Measurements from ENCODE around the gene ATP9A.

The ATP9A gene

DNA sequence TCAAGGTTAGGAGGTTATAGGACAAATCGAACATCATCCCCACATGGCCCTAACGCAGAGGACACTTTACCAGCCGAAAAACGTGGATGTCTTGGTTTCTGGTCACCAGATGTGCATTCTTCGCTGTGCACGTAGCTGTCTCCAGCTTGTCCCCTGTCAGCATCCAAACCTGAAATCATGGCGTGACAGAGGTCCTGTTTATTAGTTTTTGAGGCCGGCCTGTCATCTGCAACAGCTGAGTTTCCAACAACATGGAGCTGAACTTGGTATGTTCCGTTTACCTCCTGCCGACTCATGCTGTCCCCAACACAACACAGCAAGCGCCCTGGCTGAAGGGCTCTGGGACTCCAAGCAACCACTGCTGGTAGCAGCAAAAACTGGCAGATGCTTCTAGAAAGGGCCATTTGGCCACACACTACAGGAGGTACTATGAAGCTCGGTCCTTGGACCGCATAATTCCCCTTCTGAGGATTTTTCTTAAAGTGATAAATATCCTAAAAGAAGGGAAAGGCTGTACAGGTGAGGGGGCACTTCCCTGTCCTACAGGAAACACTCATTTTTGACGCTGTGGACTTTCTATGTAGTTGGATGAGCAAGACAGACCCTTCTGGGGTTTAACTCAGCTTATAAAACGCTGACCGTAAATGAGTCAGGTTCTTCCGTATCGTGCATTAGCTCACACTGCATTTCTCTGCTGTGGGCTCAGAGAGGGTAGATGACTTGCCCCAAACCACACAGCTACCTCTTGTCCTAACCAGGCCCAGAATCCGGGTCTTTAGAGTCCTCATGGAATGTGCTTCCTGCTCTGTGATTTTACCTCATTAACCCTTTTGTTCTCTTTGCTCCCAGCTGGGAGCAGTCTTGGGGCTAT is 146.0 kb downstream of the ATP9A start:
- DNase-seq = no peak

DNA sequence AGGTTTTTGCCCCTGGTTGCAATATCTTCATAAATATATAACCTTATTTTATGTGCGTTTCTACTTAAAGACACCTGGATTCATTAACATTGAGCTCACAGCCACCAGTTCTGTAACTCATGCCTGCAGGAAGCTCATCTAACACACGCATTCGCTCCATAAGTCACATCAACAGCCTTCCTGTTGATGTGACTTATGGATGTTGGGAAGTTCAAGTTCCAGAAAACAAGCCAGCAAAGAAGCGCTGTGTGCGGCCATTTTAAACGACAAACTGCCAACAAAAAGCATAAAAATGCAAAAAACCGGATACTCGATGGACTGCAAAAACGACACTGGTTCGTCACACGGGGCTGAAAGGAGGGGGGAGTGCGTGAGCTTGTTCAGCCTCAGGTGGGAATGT is 147.8 kb downstream of the ATP9A start:
- no peak for DNase-seq

DNA sequence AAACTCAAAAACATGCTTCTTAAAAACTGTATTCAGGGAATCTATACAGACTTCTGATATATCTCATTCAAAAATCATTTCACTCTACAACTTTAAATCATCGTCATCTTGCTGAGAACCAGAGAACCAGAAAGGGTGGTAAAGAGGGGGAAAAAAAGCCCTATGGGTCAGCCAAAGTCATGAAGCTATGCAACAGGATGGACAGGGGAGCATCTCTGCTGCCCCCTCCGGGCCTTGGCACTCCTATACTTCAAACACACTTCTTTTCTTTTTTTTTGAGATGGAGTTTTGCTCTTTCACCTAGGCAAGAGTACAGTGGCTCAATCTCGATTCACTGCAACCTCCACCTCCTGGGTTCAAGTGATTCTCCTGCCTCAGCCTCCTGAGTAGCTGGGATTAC is 152.1 kb downstream of the ATP9A start:
- no peak for DNase-seq

DNA sequence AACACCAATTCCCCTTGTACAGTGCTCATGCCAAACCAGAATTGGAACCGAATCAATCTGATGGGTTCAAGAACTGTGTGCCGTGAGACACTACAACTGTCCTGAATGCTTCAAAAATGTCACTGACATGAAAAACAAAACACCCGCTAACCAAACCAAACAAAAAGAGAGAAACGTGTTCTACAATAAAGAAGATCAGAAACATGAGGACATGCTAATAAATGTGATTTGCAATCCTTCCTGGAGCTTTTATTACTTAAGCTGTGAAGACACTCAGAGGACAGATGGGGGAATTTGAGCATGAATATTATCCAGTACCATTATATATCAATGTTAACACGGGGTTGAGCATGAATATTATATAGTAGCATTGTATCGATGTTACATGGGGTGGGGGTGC is 153.5 kb downstream of the ATP9A start:
- no peak for DNase-seq

DNA sequence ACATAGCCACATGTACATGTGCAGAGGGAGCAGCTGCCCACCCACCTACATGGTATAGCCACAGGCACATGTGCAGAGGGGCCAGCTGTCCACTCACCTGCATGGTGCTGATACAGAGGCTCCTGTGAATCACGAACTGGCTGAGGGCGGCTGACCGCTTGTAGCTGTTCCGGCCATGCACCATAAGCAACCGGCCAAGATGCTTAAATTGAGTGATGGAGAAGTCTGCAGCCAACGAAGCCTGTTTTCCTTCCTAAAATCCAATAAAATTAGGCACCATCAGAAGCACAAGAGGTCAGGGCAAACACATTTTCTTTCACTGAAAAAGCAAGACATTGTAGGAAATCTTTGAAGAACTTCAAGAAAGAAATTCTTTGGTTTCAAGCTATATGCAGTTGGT is 154.6 kb downstream of the ATP9A start:
- DNase-seq = no peak

DNA sequence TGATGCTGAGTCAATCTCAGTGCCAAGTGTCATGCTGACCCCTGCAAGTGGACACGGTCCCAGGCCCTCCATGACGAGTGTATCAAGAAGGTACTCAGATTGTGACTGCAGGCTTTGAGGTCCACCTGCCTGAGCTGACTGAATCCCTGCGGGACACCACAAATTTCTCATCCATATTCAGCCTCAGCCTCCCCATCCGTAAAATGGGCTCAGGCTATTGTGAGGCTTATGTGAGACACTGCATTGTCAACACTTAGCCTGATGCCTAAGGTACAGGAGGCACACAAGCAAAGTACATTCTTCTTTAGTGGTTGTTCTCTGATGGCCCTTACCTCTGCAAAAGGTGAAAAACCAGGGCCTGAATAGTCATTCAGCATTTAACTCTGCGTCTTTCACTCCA is 155.3 kb downstream of the ATP9A start:
- no peak for DNase-seq

DNA sequence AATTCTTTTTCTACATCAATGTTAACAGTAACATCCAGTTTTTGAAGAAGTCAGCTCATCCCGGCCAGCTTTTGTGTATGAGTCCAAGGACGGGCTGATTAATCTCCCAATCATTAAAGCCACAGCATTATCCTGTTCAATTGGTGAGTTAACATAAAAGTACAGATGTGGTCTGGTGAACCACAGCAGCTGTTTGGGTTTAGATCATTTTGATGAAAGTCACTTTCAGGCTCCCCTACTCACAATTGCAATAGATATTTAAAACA is 156.6 kb downstream of the ATP9A start:
- DNase-seq = no peak

DNA sequence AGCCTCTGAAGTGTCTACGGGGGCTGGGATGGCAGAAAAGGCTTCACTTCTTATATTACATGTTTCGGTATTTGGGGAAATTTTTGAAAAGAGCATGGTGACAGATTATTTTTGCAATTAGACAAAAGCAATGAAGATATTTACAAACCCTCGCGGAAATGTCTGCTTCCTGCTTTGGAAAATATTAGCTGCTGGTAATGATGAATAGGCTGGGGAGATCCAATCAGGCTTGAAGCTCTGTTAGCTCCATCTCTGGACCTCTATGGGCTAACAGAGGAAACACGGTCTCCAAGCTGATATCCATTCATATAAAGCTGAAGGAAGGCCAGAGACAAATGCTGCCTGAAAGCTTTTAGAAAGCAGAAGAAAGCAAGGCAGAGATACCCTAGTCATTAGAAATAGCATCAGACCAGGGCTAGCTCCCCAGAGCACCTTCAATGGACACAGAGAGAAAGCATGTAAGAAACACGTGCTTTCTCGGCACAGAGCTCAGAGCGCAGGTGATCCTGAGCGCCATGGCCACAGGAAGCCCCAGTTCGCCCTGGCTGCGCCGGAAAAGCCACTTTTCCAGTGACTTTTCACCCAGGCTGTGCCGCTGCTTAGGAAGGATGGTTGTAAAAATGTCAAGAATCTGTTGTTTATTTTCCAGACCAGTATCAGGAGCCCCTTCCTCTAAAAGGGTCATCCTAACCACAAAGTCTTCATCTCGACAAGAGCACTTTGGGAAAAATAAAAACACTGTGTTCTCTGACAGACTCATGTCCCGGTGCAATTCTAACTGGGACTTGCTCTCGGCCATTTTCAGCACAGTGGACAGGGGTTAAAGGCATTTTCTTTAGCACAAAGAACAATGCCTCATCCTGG is 157.2 kb downstream of the ATP9A start:
- DNase-seq = no peak

DNA sequence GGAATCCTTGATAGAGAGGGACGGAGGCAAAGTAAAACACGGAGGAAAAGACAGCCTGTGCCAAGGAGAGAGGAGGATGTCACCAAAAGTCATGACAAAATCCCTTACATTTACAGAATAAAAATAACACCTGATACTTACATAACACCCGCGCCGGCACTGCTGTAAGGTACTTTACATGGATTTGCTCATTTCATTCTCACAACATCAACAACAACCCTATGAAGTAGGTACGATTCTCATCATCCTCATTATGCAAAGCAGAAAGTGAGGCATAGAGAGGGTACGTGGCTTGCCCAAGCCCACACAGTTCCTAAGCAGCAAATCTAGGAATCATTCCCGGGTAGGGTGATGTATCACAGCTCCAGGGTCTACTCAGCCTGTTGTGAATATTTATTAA is 158.1 kb downstream of the ATP9A start:
- no peak for DNase-seq

DNA sequence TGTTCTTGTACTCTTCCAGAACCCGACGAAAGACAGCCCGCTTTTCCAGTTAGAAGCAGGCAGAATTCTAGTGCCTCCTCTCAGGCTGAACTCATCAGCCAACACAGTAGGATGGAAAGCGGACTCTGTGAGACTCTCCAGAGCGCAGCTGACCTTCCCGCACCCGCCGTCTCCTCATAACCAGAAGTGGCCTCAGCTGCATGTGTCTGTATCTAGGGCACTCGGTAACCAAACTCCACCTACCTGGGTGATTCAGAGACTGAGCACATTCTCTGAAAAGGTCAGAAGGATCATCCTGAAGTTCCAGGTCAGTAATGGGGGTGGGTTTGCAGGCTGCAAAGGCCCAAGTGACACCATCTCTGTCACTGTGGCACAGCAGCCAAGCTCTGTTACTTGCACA is 158.9 kb downstream of the ATP9A start:
- no peak for DNase-seq

DNA sequence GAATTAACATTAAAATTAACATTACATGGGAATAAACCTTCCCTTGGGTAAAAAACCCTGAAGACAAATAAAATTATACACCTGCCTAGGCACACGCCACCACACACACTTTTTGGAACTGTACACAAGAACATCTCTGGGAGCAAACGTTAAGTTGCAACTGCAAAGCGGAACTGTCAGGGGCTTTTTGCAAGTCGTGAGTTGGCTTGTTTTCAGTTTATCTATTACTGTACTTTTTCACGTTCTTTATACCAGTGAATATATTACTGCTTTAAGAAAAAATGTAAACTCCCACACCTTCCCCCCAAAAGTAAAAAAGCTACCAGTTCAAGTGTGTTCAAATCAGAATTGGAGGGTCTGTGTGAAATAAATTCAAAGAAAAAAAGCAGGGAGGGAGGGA is 160.1 kb downstream of the ATP9A start:
- DNase-seq = no peak

DNA sequence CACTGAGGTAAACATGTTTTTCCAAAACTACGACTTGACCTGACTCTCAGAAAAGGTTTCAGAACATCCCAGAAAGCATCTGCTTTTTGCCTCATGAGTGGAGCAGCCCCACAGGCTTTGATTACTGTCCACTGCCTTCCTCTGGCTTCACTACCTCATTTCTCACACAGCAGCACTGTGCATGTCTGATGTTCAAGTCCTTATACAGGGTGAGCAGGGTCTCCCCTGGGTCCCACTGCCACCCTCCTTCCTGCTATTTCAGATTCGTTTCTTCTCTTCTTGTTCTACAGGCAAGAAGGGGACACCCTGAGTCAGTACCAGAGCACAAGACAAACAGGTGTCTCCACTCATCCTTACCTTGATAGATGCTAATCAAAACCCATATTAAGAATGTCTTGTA is 161.0 kb downstream of the ATP9A start:
- no peak for DNase-seq

DNA sequence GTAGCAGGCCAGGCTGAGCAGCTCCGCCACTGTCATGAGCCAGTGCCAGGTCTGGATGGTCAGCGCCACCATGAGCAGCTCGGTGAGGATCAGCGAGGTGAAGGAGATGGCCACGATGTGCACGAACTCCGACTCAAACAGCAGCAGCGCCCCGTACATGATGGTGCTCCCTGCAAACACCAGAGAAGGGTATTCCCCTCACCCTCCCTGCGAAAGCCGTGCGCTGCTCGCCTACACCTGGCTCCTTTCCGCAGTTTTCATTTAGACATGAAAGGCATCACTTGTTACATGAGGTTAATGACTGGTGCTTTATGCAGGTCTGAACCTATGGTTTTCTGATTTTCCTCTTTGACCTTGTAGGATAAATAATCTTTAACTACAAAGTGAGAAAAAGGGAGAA is 163.3 kb downstream of the ATP9A start:
- DNase-seq = no peak

DNA sequence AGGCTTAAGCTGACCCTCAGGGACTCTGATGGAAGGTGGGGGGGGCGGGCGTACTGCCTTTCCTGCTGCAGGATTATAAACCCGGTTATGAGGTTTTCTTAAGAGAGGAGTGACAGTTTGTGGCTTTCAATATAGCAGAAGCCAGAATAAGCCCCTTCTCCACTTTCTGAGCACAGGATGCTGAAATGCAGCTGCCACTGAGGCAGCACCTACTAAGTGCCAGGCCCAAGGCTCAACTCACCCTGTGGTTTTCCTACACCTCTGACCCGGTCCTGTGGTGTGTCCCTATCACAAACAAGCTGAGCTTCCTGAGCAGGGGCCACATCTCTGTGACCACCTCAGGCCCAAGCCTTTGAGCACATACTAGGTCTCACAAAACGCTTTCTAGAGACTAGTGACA is 166.1 kb downstream of the ATP9A start:
- DNase-seq = no peak

DNA sequence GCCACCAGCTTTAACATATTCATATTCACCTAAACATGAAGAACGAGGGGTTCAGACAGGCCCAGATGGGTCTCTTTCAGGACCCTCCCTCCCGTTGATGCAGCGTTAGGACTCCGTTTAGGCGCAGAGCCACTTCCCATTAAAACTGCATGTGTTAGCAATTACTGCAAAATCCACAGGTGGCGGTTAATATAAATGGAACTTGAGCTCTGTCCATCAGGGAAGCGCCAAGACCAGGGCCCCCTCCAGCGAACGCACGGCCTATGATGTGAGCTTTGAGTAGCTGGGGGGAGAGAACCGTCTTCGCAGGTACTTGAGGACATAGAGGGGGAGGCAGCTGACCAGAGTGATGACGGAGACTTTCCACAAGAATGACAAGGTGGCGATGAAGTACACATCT is 167.2 kb downstream of the ATP9A start:
- DNase-seq = no peak

DNA sequence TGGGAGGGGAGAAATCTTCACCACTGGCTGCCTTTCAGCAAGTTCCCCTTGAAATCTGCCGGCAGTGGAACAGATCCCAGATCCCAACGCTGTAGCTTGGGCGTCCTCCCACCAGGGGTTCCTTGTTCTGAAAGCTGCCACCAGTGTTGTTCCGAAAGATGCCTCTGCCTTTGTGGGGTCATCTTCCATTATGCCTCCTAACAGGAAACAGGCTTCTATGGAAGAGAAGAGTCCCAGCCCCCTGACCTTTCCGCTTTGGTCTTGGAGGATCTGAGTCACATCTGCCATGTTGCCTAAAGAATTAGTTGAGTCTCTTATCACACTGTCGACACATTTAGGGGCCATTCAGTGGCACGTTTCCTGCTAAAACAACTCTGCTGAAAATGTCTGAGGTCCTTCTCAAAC is 168.2 kb downstream of the ATP9A start:
- DNase-seq = no peak

DNA sequence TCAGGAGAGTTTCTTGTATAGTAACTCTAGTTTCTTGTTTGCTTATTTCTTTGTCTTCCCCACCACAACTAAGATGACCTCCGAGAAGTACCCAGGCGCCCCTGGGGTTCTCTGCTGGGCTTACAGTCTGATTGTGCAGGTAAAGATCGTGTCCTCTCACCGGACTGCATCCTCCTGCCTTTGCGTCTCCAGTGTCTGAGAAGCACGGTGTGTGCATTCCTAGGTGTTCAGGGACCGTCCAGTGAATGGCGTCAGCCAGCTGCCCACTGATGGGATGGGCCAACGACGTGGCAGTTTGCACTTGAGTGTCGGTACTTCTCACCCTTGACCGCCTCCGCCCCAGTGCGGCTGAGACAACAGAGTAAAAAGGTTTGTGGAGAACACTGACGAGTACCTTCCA is 169.6 kb downstream of the ATP9A start:
- DNase-seq = no peak

DNA sequence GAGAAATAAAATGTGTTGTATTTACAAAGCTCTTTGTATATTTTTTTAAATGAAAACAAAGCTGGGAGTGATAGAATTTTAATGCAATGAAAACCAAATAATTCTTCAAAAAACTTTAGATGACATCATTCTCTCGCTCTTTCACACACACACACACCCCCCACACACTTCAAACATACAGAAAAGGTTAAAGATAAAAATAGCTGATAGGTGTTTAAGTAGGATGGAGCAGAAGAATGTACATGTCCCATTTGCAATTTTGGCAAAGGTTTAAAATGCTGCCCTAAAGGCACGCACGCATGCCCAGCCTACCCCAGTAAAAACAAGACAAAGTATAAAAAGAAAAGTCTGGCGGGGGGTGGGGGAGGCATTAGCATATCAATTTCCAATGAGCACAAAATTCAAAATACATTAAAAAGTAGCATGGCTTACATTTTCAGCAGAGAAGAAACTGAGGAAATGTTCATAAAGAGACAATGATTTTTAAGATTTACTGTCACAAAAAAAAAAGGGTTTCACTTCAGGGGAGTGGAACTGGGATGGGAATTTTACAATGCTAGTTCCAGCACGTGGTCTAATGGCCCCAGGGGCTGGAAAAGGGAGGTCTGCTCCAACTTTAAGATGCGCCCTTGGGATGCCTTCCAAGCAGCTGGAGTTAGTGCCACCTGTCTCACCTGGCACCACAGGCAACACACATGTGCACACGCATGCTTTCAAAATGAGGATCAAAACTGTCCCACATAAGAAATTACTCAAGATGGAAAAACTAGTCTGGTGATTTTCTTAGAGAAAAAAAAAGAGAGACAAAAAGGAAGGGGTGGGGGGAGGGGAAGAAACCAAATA is 170.6 kb downstream of the ATP9A start:
- no peak for DNase-seq

DNA sequence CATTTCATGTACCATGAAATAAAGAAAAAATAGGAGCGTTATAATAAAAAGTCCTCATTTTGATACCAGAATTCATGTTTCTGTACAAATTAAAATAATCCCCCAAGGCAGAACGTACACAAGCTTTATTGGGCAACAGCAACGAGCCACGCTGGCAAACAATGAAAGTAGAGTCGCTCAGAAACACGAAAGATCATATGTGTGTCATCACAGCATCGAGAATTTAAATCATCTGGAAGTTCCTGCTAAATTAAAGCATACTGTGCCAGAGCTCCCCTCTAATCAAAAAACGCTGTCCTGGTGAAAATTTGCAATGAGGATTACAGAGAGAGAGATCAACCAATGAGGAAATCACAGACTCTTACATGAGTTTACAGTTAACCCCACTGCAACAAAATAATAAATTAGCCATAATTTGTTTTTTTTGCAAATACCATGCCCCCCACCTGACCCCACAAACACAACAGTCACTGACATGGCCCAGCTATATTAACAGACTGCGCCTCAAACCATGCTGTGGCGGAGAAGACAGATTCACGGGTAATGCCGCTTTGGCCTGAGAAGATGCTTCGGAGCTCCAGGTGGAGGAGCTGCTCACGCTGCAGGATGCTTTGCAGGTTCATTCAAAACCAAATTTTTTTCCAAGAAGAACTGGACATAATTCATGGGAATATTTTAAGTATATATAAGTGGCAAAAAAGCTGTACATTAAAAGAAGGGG is 171.4 kb downstream of the ATP9A start:
- DNase-seq = no peak

DNA sequence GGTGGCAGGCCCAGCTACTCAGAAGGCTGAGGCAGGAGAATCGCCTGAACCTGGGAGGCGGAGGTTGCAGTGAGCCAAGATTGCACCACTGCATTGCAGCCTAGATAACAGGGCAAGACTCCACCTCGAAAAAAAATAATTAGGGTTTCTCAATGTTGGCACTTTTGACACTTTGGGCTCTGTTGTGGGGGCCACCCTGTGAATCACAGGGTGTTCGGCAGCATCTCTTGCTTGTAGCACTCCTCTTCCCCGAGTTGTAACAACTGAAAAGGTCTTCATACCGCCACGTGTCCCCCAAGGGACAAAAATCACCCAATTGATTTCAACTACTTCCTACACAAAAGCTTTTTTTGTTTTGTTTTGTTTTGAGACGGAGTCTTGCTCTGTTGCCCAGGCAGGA is 172.4 kb downstream of the ATP9A start:
- DNase-seq = no peak

DNA sequence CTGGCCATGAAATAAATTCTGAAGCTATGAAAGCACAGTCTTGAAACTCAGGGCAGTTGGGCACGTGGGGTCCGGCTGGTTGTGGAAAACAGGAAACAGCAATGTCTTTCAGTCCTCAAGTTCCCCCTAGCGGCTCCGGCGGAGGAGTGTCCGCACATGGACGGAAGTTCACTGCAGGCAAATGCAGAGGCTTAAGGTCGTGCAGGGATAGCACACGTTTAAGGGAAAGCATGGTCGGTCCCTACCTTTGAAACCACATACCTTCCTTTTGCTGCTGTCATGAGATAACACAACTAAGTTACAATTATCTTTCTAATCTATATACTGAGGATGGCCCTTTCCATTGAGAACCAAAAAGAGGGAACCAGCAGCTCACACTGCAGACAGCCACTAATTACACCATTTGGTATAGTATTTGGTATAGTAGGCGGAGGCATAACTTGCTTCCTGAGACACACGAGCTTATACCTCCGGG is 173.1 kb downstream of the ATP9A start:
- DNase-seq = peak; percentile 50

DNA sequence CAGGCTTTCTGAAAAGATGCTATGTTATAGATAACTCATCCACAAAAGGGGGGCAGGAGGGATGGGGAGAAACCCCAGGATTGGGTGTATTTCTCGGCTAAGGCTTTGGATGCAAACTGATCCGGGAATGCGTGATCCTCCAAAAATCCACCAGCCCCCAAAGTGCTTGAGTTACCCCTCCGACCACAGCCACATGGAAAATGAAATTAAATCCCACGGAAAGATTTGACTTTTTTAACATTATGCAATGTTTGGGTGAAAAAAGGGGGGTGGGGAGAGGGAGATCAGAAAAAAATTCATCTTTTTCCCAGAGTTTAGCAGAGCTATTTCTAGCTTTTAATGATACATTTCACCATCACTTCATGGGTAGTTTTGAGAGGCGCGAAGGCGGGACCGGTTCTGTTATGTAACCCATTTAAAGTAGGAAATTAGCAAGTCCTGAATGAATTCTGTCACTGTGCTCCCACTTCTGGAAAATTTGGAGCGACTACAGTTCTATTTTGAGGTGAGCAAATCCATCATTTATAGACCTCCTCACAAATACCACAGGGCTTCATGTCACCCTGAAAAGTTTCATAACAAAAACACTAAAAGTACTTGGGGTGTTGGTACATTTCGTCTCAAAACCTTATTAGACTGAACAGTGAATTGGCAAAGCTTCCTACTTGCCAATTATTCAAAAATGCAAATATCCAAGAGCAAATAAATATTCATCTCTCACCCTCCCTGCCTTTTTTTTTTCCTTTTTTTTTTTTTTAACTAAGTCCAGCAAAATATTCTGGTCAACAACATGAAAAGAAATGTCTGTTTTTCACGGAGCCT is 173.7 kb downstream of the ATP9A start:
- no peak for DNase-seq

Data from NCI-H446 treated with DMSO at 0.1 percent for 48 hours (cell line).